HT1080 (cell line): ENCODE results near the gene CRADD. TPM values are rescaled to one million over a fixed set of nuclear protein-coding genes. Genes with fewer than 3 reads are reported as not detected.
"Not testable (repeated sequence)": the region's sequence is repeated elsewhere in the genome, so short reads cannot be mapped to it uniquely, and the experiment has no call there.

ENCODE experiments used
- DNase-seq: peaks from one replicate; pipeline ENCODE4 v3.0.0-alpha.2; 2015; ENCODE audit warnings: low read depth
- total RNA-seq: library from RNA; depleted of rRNA; stranded (reverse); fragments of >200 nt; shearing (Covaris generic); gene quantifications from 2 replicates; pipeline ENCODE4 v1.2.3, GENCODE V29; 2014

Gene CRADD
- total RNA-seq, 1 experiment from 2014 or later: 21.4 TPM

DNA sequence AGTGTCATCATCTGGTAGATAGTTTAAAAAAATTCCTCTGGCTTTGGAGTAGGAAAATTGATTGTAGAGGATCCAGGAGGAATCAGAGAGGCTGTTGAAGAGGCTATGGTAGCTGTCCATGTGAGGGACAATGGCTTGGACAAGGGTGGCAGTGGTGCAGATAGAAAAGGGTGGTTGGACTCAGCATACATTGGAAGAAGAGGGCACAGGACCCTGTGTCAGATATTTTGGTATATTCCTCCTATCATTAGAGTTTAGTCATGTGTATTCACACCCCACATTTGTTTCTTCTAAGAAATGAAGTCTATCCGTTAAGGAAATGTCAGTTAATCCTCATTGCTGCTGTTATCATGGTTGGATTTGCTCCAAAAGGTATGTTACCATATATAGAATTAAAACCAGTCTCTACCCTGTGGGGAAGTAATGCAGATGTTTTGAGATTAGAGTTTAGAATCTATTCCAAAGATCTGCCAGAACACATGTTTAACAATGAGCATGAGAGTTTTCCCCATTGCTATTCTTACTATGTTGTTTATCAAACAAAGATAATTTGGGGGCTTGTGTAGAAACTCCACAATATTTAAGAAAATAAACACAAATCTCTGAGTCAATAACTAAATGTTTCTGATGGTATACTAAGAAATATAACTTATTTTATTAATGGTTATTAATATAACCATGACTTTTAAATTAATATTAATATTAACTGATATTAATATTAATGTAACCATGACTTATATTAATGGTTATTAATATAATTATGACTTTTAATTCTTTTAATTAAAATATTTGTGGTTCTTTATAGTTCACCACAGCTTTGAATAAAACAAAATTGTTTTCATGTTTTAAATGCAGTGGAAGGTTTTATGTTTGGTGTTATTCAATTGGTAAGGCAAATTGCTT, 80.9 kb downstream of the CRADD start:
- no peak for DNase-seq

DNA sequence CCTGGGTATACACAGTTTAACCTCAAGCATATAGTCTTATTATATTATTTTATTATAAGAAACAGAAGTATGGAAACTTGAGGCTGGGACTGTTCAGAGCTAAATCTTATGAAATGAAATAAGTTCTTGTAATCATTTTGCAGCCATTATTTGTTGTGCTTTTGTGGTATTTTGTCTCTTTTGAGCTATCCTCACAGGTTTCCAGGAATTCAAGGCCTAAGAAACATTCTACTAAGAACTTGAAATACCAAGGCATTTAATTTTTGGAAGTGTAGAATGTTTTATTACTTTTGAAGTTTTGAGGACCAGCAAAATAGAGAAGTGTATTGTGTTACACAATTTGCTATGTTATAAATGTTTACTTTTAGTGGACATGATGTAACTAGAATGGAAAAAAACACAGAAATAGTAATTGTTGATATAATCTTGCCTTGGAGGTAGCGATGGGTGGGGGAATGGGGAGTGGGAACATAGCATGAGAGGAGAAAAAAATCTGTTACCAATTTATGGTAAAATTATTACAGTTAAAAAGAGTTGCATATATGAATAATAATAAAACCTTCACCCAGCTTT, 81.7 kb downstream of the CRADD start:
- DNase-seq: no peak

DNA sequence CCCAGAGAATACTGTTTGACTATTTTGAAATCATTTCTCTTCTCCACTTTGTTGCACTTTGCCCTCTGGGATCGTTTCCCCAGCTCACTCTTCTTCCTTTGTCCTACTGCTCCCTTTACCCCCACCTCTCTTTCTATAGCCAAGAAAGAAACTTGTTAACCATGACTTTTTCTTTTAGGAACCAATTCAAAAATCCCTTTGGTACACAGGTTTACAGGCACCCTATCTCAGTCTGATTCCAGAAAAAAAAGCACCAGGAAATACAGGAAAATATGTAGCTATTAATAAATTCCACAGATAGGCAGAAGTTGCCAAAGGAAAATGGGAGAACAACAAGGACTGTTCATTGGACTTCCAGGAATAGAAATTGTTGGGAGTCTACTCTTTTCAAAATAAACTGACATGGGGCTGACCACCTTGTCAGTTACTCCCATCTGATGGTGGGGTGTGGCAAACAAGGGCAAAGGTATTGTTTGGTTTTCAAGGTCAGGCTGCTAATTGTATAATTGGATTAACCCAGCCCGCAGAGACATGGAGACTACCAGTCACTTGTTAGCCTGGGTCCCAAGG, 82.4 kb downstream of the CRADD start:
- DNase-seq: no peak

DNA sequence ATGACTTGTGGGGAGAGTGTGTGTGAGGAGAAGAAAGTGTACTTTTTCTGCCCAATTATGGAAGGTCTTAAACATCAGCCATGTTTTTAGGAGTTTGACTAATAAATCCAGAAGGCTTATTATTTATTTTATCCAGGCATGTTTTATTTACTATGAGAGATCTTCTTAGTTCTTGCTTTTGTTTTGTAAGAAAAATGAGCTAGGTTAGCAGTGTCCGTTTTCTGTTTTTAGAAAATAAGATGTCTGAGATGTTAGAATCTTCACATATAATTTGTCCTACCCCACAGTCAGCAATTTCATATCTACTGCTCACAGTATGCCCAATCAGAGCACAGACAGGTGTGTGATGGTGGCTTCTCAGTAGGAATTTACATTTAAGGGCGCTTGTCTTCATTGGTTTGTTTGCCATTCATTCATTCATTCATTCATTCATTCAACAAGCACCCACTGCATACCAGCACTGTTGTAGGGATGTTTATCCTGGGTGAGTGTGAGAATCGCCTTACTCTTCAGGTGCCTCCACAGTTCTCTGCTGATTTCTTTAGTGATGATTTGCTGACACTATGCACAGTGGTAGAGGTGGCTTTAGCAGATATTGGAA, 83.2 kb downstream of the CRADD start:
- DNase-seq: no peak

DNA sequence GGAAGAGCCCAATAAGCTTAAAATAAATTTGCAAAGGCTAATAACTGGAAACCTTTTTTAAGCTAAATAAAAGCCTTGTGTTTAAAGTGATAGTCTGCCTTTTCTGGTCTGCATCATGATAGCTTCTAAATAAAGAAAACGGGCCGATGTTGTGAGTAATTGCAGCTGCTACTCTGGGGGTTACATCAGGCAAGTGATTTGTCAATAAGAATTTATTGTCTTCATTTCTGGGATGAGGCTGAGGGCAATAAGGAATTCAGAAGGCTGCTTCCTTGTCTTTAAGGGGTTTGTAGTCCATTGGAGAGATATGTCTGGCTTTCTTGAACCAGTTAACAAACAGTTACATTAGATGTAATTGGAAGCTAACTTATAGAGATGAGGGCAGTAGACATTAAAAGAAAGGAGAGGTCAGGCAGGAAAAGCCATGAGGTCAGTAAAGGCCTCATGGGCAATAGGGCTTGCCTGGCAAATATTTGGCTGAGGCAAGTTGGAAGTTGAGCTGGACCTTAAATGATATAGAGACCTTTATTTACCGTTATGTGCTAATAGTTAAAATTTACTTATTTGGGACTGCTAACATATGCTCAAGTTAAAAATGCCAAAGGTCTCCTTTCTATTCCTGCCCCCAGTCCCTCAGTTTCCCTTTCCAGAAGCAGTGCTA, 85.0 kb downstream of the CRADD start:
- DNase-seq: no peak

DNA sequence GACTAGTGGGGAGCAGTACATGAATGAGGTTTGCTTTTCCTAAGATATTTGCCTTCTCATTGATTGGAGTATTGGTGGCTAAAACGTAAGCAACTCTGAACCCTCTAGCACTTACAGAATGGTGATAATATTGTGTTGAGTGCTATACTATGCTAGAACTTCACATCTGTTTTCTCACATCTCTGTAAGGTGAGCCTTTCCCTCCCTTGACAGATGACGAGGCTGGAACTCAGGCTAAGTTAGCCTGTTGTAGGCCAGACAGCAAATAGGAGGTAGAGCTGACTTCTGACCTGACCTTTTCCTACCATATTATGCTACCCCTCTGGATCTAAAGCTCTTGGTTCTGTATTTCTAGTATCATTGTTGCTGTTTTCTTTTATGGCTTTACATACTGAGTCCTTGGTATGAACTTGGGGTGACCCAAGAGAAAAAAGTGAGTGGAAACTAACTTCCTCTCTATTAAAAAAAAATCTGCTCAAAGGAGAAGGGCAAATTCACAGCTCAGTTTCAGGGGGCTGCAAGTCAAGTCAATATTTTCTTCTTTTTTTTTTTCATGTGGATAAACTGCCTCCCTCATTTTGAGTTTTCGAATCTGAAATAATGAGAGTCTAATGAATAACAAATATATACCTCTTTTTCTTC, 85.9 kb downstream of the CRADD start:
- no peak for DNase-seq

DNA sequence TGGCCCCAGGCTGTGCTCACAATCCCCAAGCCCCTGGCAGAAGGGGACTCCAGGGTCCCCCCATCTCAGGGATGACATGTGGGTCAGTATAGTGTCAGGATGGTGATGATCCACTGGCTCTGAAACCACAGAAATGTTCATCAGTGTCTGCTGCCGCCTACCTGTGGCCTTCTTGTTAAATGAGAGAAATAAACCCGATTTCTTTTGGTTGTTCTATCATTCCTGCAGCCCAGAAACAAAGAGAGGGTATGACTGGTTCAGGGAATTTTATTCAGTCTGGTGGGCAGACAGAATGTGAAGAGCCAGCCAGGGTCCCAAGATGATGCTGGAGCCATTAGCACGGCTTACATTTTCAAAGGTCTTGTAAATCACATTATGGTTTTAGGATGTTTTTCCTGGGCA, 86.6 kb downstream of the CRADD start:
- DNase-seq: no peak

DNA sequence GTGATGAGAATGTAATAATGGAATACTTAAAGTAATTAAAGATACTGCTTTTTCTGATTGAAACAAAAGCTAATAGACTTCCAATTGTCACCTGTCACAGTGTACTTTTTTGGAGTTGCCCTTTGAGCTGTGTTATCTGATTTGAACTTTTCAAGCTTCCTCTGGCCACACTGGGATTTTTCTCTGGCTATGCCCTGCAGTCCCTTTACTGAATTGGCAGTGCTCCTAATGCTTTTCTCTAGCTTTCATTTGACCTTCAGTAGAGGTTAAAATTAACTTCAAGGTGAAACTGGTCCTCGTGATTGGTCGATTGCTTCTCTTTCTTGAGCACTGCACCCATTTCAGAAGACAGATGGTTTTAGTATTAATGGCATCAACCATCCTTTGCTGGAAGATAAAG, 89.2 kb downstream of the CRADD start:
- DNase-seq: no peak

DNA sequence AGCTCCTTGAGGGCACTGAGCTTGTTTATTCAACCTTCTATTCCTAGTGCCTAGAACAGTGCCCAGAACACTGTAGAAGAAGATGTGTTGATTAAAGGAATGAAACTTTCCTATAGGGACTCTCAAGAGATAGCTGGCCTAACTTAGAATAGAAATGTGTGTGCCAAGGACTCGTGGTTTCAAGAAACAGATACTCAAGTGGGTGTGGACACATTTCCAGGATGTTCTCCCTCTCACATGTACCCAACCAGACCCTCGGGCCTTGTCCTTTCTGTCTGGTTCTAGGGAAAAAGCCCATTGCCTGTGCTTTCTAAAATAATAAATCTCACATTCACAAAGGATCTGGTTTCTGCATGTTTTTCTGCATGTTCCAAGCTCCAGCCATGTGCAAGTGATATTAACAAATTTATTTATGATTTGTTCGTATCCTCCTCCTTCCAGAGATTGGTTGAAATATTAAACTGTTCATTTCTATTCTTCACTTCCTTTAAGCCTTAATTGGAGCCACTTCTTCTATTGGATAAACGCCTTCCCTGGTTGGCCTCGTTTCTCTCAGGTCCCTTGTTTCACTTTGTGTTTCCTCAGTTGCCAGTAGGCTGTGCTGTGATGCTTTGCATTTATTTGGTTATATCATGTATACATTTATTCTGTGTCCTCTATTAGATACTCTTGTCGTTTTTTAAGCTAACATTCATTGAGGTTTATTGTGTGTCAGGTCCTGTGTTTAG, 89.8 kb downstream of the CRADD start:
- DNase-seq: peak; percentile 66

DNA sequence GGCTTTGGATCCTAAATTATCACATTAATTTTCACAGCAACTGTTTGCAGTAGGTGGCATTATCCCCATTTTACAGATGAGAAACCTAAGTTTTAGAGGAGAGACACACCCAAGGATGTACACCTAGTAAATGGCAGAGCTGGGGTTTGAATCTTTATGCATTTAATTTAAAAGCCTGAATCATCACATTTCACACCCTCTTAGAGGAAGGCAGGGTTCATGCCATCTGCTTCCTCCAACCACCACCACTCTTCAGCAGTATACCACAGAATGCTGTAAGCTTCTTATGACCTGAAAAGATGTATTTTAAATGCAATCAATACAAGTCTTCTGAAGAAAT, 90.3 kb downstream of the CRADD start:
- DNase-seq: peak; percentile 52

DNA sequence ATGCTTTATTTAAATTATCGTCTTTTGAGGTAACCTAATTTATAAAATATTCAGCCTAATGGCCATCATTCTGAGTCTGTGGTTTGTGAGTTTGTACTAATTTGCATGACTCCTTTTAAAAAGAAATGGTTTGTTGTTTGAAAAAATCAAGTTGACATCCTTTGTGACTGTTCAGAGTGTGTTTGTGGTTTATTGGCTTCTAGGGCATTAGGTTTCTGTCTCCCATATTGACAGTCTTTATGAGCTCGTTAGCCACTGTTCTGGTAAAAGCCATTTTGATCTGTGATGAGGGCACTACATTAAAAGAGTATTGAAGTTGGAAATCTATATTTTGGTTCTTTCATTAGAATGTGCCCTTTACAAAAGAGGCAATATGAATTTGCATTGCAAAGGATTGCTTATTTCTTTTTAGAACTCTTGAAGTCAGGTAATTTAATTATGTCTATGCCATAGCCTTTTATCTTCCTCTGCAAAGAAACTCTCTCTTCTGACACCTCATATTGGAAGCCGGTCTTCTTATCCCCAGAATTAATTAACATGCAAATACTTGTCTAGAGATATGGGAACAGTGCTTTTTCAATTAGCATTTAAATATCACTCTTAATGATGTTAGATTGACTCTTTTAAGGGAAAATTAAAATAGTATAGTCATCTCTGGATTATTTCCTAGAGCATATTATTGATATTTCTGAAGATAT, 95.0 kb downstream of the CRADD start:
- no peak for DNase-seq

DNA sequence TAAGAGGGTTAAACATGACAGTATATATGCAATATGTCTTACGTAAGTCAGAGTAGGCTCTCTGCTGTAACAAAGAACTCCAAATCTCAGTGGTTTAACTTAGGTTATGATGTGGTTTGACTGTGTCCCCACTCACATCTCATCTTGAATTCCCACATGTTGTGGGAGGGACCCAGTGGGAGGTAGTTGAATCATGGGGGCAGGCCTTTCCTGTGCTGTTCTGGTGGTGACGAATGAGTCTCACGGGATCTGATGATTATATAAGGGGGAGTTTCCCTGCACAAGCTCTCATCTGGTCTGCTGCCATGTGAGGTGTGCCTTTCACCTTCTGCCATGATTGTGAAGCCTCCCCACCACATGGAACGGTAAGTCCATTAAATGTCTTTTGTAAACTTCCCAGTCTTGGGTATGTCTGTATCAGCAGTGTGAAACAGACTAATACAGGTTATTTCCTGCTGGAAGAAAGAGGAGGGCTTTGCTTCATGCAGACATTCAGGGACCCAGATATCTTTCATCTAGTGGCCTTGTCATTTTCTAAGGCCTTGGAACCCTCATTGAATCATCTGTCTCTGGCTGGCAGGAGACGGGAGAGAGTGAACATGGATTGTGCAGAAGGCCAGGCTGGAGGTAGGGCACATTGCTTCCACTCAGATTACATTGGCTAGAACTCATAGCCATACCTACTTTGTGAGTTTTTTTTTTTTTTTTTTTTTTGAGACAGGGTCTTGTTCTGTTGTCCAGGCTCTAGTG, 96.1 kb downstream of the CRADD start:
- DNase-seq: peak; percentile 78

DNA sequence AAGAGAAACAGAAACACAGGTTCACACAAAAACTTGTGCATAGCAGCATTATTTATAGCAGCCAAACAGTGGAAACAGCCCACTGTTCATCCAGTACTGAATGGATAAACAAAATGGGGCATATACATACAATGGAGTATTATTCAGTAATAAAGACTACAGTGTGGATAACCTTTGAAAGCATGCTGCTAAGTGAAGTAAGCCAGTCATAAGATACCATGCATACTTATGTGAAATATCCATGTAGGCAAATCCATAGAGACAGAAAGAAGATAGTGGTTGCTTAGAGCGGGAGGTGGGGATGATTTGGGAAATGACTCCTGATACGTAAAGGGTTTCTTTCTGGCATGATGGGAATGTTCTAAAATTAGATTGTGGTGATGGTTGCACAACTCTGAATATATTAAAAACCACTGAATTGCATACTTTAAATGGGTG, 99.4 kb downstream of the CRADD start:
- no peak for DNase-seq

DNA sequence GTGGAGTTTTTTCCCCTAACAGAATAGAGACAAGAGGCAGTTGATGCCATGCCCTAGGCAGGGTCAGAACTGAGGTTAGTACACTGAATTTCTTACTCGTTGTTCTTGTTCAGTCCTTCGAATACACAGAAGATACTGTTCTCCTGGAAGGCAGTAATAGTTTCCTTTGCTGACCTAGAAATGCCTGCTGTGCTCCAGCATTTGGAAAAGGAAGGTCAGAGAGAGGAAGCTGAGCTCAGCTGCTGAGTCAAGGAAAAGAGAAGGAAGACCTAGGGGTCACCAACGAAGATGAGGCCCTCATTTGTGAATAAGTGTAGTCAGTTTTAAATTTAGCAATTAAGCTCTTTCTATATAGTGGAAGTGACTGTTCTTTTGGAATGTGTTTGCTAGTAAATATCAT, 100.1 kb downstream of the CRADD start:
- peak; percentile 62 for DNase-seq

DNA sequence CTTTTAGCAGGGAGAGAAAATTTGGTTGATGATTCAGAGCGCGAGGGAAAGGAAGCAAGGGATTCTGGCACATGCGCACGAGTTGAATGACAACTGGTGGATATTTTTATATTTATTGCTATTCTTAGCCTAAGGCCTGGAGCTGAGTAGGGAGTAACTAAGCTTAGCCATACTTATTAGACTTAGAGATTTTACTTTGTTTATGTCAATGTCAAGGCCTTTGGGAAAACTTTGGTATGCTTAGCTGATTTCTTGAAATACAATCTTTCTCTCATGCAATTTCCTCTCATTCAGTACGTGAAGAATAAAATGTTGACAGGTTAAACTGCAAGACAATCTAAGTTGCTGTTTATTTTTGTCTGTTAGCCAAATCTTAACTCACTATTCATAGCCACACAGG, 101.1 kb downstream of the CRADD start:
- DNase-seq: no peak

DNA sequence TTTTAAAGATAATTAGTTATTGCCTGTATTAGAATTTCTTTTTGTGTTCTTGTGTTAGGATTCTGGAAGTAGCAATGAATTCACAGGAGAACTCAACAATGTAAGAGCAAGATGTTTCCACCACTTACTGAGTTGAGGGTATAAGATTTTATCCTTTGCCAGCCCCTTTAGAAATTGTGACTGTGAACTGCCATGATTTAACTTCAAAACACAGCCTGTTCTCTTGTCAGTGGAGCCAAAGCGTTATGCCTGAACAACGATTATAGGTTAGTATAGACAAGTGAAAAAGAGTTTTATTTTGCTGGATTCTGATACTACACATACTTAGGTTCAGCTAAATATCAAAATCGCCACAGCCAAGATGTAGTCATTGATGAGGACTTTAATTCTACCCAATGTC, 101.6 kb downstream of the CRADD start:
- DNase-seq: no peak

DNA sequence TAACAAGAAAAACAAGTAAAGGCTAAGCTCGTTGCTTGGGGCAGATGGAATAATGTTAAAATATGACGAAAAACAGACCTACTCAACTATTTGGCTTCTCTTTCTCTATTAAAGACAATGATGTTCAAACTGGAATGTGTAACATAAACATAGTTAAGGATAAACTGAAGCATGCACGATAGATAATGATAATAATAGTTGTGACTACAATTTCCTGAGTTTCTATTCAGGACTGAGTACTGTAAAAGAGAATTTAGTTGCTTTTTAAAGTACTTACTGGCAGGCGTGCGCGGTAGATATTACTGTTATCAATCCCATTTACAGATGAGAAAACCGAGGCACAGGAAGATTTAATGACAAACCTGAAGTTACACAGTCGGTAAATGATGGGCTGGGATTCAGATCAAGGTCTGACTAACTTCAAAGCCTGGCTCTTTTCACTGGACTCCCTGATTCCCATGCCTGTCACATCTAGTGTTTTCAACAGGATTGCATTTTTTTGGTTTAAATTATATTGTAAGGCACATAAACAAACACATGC, 103.0 kb downstream of the CRADD start:
- DNase-seq: no peak

DNA sequence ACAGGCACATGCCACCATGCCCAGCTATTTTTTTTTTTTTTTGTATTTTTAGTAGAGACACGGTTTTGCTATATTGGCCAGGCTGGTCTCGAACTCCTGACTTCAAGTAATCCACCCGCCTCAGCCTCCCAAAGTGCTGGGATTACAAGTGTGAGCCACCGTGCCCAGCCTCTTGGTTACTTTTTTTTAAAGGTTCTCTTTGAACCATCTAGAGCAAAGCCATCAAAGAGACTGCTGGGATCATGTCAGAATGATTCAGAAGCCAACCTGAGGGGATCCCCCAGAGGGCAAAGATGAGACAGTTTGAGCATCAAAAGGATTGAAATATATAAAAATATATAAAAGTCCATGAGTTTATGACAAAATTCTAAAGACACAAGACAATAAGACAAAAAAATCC, 103.7 kb downstream of the CRADD start:
- DNase-seq: not testable (repeated sequence)

DNA sequence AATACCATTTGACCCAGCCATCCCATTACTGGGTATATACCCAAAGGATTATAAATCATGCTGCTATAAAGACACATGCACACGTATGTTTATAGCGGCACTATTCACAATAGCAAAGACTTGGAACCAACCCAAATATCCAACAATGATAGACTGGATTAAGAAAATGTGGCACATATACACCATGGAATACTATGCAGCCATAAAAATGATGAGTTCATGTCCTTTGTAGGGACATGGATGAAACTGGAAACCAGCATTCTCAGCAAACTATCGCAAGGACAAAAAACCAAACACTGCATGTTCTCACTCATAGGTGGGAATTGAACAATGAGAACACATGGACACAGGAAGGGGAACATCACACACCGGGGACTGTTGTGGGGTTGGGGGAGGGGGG, 104.8 kb downstream of the CRADD start:
- not testable (repeated sequence) for DNase-seq
